Measurements from ENCODE around the gene PIGBOS1.
"Not testable (repeated sequence)": the region's sequence is repeated elsewhere in the genome, so short reads cannot be mapped to it uniquely, and the experiment has no call there.

The PIGBOS1 gene

DNA sequence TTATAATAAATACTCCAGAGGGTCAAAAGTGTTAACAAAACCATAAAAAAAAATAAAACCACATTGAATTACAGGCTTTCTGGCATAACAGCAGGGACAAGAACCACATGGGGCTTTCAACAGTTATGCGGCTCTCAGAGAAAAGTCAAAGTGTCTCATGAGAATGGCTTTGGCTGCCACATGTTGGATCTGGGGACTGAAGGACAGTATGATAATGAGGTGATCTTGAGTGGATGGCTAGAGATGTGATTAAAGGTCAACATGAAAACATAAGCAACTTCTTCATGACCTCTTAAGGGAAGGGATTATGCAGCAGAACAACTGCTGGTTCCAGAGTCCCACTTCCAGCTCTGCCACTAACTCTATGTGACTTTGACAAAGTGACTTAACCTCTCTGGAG is 34.5 kb downstream of the PIGBOS1 start:
- TF ChIP-seq, protein P1, sequence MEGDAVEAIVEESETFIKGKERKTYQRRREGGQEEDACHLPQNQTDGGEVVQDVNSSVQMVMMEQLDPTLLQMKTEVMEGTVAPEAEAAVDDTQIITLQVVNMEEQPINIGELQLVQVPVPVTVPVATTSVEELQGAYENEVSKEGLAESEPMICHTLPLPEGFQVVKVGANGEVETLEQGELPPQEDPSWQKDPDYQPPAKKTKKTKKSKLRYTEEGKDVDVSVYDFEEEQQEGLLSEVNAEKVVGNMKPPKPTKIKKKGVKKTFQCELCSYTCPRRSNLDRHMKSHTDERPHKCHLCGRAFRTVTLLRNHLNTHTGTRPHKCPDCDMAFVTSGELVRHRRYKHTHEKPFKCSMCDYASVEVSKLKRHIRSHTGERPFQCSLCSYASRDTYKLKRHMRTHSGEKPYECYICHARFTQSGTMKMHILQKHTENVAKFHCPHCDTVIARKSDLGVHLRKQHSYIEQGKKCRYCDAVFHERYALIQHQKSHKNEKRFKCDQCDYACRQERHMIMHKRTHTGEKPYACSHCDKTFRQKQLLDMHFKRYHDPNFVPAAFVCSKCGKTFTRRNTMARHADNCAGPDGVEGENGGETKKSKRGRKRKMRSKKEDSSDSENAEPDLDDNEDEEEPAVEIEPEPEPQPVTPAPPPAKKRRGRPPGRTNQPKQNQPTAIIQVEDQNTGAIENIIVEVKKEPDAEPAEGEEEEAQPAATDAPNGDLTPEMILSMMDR (conservative IDR thresholded peaks at IDR 0.05; ENCODE audit: low read depth, low read length) = no peak
- H3K4me3 ChIP-seq (ENCODE audit: low read length) = no peak overlapping the region
- DNase-seq (ENCODE audit: low read depth) = no peak

DNA sequence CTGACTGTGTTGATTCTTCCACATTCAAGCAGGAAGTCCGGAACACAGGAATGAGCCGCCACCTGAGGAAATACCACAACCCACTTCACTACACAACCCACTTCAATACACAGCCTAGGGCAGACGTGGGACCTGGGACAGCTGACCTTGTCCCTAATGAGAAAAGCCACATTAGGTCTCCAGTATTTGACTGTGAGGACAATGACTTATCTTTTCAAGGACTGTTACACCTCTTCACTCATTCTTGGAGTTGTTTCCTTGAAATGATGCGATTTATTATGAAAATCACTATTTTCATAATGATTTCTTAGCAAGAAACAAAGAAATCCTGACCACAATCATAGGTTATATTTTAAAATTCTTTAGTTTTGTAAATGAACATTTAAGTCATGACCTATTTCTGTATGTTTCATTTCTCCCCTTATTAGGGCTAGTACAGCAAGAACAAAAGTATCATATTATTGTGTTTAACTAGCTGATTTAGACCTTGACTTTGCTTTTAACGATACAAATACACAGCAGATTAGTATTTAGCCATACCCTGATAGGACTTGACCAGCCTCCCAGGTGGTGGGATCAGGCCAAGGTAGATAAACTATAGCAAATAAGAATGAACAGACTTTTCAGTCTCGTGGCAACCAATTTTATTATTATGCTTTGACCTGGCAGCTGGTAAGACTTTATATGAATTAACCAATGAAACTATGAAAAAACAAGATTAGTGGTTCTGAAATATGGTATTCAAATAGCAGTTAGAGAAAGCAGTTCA is 35.4 kb downstream of the PIGBOS1 start:
- TF ChIP-seq, protein P1 (conservative IDR thresholded peaks at IDR 0.05; ENCODE audit: low read depth, low read length) = no peak
- no peak for DNase-seq (ENCODE audit: low read depth)
- no peak overlapping the region for H3K4me3 ChIP-seq (ENCODE audit: low read length)

DNA sequence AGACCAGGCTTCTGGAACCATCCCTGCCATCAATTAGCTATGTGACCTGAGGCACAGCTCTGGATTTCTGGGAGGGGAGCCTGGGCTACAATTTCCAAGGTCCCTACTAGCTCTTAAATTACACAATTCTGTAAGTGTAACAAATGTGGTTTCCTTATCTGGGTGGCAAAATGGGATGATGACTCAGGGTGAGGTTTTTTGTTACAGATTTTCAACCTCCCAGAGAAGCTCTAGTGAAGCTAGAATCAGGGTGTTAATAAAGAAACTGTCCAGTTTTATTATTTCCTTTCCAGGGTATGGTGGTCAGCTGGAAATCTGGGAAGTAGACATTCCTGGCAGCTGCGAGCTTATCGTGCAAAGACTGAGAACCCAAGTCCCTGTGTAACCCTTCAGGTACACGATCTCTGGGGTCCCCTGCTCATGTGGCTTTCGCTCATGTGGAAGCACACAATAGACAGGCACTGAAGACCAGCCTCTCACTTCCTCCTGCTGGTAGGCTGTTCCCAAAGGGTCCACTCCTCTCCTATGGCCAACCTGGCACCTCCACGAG is 36.6 kb downstream of the PIGBOS1 start:
- no peak overlapping the region for H3K4me3 ChIP-seq (ENCODE audit: low read length)
- TF ChIP-seq, protein P1 (conservative IDR thresholded peaks at IDR 0.05; ENCODE audit: low read depth, low read length) = no peak
- no peak for DNase-seq (ENCODE audit: low read depth)

DNA sequence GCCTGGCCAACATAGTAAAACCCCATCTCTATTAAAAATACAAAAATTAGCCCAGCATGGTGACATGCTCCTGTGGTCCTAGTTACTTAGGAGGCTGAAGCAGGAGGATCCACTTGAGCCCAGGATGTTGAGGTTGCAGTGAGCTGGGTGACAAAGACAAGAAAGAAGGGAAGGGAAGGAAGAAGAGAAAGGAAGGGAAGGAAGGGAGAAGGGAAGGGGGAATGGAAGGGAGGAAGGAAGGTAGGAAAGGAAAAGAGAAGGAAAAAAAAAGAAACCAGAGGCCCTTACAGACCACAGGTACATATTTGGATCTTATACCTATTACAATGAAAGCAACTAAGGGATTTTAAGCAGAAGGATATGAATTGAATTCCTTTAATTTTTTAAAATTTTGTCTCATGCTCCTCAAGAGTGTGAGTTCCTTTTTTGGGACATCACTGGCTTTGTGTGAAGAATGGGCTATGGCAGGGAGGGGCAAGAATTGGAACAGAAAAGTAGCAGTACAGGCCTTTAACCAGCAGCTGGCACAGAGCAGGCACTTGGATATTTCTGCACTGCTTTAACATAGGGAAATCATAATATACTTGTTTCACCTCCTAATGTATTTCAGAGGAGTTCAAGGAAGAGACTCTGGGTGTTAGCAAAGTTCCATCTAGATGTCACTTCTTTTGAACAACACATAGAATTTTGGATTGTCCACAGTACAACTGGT is 37.2 kb downstream of the PIGBOS1 start:
- H3K4me3 ChIP-seq (ENCODE audit: low read length) = no peak overlapping the region
- no peak for DNase-seq (ENCODE audit: low read depth)
- TF ChIP-seq, protein P1 (conservative IDR thresholded peaks at IDR 0.05; ENCODE audit: low read depth, low read length) = no peak

DNA sequence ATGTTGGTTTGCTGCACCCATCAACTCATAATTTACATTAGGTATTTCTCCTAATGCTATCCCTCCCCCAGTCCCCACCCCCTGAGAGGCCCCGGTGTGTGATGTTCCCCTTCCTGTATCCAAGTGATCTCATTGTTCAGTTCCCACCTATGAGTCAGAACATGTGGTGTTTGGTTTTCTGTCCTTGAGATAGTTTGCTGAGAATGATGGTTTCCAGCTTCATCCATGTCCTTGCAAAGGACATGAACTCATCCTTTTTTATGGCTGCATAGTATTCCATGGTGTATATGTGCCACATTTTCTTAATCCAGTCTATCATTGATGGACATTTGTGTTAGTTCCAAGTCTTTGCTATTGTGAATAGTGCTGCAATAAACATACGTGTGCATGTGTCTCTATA is 38.3 kb downstream of the PIGBOS1 start:
- H3K4me3 ChIP-seq (ENCODE audit: low read length); DNase-seq (ENCODE audit: low read depth): not testable (repeated sequence)

DNA sequence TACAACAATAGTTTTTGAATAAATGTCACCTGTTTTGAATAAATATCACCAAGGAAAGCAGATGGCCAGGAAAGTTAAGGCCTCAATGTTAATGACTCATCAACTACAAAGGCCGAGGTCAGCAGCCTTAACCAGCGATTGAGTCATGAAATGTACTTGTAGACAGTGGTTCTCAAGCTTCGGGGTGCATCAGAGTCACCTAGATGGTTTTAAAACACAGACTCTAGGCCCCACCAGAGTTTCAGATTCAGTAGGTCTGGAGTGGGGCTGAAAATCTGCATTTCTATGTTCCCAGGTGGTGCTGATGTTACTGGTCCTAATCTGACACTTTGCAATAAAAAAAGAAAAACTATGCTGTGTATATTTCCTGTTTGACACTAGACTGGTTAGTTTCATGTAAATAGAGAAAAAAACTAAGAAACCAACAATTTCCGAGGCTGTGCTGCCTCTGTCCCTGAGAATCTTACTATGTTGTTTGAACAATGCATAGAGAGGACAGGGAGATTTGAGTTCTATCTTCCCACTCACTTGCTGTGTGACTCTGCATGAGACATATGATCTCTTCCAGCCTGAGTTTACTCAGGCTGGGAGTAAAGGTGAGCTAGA is 39.1 kb downstream of the PIGBOS1 start:
- DNase-seq (ENCODE audit: low read depth) = no peak
- TF ChIP-seq, protein P1 (conservative IDR thresholded peaks at IDR 0.05; ENCODE audit: low read depth, low read length) = no peak
- H3K4me3 ChIP-seq (ENCODE audit: low read length) = no peak overlapping the region

DNA sequence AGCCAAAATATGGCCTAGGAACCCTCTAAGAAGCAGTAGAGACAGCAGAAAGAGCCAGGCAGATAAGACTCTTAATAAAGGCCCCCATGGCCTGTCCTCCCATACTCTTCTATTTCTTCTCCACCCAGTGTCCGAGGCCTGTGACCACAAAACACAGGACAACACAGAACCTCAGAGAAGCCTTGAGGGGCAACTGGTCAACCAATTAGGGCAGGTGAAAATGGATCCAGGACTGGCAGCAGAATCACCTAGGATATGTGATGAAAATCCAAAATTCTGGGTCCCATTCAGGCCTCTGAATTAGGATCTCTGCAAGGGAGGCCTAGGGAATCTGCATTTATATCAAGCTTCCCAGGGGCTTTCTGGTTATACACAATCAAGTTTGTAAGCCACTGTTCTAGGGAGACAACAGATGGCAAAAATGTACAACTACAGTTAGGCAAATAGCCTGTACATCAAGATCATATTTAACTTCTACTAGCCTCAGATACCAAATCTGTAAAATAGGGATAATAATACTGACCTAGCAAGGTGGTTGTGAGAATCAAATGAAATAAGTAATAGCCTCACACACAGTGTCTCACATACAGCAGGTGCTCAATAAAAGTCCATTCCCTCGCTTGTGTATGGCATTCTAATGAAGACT is 39.7 kb downstream of the PIGBOS1 start:
- TF ChIP-seq, protein P1 (conservative IDR thresholded peaks at IDR 0.05; ENCODE audit: low read depth, low read length) = no peak
- H3K4me3 ChIP-seq (ENCODE audit: low read length) = no peak overlapping the region

More for the DNA sequence above, 39.7 kb downstream of the PIGBOS1 start:
- DNase-seq (ENCODE audit: low read depth) = no peak
